ENCODE results near the gene BBS2. TPM values are rescaled to one million over a fixed set of nuclear protein-coding genes. Genes with fewer than 3 reads are reported as not detected.
A peak's percentile ranks its signal among the peaks of the same experiment; 100 is the strongest.

Gene BBS2
- total and polyA plus RNA-seq, 2 of the 13 experiments (the other 11 are each of a cell fraction or from before 2014, with no cell fraction given) = 59.7 to 68.3 TPM

DNA sequence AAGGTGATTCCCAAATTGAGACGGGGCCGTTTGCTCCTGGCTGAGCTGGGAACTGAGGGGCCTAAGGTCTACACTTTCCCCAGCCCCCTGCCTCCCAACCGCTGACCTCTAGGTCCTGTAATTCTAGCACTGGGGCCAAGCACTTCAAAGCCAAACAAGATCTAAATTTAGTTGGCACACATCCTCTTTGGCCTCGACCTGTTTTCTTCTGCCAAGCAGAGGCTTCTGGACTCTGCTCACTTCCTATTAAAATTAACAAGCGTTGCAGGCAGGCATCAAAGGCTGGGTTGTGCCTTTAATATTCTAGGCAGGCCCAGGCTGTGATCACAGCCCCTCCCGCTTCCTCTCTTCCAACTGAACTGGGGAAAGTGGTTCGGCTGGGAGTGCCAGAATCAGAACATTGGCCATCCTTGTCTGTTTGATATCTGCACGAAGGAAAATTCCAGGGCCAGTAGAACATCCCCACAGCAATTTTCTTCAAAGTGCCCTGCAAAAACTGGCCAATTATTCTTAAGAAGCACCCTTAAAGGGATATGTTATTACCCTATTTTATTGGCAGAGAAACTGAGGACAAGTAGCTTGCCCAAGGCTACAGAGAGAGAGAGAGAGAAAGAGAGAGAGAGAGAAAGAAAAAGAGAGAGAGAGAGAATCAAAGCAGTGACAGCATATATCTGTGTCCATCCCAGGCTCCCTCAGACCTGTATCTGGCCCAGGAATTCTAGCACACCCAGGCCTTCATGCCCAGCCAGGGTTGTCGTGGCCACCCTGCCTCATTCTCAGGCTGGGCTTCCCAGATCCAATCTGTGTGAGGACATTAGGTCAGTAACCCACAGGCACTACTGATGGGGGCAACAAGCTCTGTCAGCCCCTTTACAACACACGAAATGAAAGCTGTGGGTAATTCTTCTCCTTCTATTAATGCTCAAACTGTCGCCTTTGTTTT lies 32.2 kb upstream of the BBS2 start (continued):
- TF ChIP-seq, protein P1, sequence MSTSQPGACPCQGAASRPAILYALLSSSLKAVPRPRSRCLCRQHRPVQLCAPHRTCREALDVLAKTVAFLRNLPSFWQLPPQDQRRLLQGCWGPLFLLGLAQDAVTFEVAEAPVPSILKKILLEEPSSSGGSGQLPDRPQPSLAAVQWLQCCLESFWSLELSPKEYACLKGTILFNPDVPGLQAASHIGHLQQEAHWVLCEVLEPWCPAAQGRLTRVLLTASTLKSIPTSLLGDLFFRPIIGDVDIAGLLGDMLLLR (CRISPR knock-in tag; IDR thresholded peaks at IDR 0.05) = no peak
- TF ChIP-seq, protein P2, sequence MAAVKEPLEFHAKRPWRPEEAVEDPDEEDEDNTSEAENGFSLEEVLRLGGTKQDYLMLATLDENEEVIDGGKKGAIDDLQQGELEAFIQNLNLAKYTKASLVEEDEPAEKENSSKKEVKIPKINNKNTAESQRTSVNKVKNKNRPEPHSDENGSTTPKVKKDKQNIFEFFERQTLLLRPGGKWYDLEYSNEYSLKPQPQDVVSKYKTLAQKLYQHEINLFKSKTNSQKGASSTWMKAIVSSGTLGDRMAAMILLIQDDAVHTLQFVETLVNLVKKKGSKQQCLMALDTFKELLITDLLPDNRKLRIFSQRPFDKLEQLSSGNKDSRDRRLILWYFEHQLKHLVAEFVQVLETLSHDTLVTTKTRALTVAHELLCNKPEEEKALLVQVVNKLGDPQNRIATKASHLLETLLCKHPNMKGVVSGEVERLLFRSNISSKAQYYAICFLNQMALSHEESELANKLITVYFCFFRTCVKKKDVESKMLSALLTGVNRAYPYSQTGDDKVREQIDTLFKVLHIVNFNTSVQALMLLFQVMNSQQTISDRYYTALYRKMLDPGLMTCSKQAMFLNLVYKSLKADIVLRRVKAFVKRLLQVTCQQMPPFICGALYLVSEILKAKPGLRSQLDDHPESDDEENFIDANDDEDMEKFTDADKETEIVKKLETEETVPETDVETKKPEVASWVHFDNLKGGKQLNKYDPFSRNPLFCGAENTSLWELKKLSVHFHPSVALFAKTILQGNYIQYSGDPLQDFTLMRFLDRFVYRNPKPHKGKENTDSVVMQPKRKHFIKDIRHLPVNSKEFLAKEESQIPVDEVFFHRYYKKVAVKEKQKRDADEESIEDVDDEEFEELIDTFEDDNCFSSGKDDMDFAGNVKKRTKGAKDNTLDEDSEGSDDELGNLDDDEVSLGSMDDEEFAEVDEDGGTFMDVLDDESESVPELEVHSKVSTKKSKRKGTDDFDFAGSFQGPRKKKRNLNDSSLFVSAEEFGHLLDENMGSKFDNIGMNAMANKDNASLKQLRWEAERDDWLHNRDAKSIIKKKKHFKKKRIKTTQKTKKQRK (IDR thresholded peaks at IDR 0.05; ENCODE audit: low read length) = no peak
- TF ChIP-seq RORA (CRISPR knock-in tag; IDR thresholded peaks at IDR 0.05) (peak; percentile 95; the same call in 1 of the 2 replicates), MATR3 (CRISPR knock-in tag; IDR thresholded peaks at IDR 0.05) (no peak), SIX4 (CRISPR knock-in tag; IDR thresholded peaks at IDR 0.05) (peak; percentile 78; the same call in 1 of the 2 replicates), ZNF253 (CRISPR knock-in tag; IDR thresholded peaks at IDR 0.05; ENCODE audit: borderline replicate concordance) (no peak), RBAK (CRISPR knock-in tag; IDR thresholded peaks at IDR 0.05) (no peak), IKZF4 (CRISPR knock-in tag; IDR thresholded peaks at IDR 0.05; ENCODE audit: borderline replicate concordance, low read depth, not compliant biosample characterization) (no peak), ZNF891 (CRISPR knock-in tag; IDR thresholded peaks at IDR 0.05) (no peak), SIN3B (IDR thresholded peaks at IDR 0.05; ENCODE audit: low read length) (no peak), ZKSCAN8 (CRISPR knock-in tag; IDR thresholded peaks at IDR 0.05; ENCODE audit: borderline replicate concordance) (peak; percentile 74), BCL6 (CRISPR knock-in tag; IDR thresholded peaks at IDR 0.05) (peak; percentile 82), TMF1 (CRISPR knock-in tag; IDR thresholded peaks at IDR 0.05; ENCODE audit: low read depth) (no peak), ELF3 (CRISPR knock-in tag; IDR thresholded peaks at IDR 0.05) (peak; percentile 94)
- TF ChIP-seq, protein P3, sequence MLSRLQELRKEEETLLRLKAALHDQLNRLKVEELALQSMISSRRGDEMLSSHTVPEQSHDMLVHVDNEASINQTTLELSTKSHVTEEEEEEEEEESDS (CRISPR knock-in tag; IDR thresholded peaks at IDR 0.05; ENCODE audit: borderline replicate concordance) = no peak
- TF ChIP-seq, protein P4, sequence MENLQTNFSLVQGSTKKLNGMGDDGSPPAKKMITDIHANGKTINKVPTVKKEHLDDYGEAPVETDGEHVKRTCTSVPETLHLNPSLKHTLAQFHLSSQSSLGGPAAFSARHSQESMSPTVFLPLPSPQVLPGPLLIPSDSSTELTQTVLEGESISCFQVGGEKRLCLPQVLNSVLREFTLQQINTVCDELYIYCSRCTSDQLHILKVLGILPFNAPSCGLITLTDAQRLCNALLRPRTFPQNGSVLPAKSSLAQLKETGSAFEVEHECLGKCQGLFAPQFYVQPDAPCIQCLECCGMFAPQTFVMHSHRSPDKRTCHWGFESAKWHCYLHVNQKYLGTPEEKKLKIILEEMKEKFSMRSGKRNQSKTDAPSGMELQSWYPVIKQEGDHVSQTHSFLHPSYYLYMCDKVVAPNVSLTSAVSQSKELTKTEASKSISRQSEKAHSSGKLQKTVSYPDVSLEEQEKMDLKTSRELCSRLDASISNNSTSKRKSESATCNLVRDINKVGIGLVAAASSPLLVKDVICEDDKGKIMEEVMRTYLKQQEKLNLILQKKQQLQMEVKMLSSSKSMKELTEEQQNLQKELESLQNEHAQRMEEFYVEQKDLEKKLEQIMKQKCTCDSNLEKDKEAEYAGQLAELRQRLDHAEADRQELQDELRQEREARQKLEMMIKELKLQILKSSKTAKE (CRISPR knock-in tag; IDR thresholded peaks at IDR 0.05; ENCODE audit: borderline replicate concordance) = peak; percentile 52; the same call in 1 of the 2 replicates
- TF ChIP-seq, protein P5, sequence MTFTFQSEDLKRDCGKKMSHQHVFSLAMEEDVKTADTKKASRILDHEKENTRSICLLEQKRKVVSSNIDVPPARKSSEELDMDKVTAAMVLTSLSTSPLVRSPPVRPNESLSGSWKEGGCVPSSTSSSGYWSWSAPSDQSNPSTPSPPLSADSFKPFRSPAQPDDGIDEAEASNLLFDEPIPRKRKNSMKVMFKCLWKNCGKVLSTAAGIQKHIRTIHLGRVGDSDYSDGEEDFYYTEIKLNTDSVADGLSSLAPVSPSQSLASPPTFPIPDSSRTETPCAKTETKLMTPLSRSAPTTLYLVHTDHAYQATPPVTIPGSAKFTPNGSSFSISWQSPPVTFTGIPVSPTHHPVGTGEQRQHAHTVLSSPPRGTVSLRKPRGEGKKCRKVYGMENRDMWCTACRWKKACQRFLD (CRISPR knock-in tag; IDR thresholded peaks at IDR 0.05; ENCODE audit: borderline replicate concordance) = peak; percentile 29; the same call in 1 of the 2 replicates
- TF ChIP-seq, protein P6, sequence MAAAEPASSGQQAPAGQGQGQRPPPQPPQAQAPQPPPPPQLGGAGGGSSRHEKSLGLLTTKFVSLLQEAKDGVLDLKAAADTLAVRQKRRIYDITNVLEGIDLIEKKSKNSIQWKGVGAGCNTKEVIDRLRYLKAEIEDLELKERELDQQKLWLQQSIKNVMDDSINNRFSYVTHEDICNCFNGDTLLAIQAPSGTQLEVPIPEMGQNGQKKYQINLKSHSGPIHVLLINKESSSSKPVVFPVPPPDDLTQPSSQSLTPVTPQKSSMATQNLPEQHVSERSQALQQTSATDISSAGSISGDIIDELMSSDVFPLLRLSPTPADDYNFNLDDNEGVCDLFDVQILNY (CRISPR knock-in tag; conservative IDR thresholded peaks at IDR 0.05) = no peak
- TF ChIP-seq, protein P7, sequence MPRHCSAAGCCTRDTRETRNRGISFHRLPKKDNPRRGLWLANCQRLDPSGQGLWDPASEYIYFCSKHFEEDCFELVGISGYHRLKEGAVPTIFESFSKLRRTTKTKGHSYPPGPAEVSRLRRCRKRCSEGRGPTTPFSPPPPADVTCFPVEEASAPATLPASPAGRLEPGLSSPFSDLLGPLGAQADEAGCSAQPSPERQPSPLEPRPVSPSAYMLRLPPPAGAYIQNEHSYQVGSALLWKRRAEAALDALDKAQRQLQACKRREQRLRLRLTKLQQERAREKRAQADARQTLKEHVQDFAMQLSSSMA (CRISPR knock-in tag; IDR thresholded peaks at IDR 0.05) = no peak

Measured in HepG2 (cell line).